Measurements from ENCODE around the gene CABP1.
"Not testable (repeated sequence)": the region's sequence is repeated elsewhere in the genome, so short reads cannot be mapped to it uniquely, and the experiment has no call there.

CABP1 gene

DNA sequence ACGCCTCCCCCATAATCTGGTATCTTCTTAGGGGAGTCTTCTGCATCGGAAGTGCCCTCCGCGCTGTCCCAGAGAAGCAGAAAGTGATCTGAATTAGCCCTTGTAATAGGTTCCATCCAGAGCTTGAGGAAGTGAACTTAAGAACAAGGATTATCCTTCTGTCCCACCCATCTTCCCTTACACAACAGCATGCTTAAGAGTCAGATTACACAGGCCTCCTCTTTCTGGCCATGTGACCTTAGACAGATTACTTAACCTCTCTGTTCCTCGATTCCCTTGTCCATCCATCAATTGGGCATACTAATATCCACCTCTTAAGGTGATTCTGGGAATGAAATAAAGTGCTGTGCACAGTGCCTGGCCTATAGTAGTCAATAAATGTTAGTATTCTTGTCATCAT, 11.4 kb downstream of the CABP1 start:
- no peak overlapping the region for H3K4me3 Mint-ChIP-seq
- peaks cover 16% of the 10 kb centered on the region for H3K27me3 Mint-ChIP-seq
- H3K27ac Mint-ChIP-seq, result no peak overlapping the region
- H3K9me3 Mint-ChIP-seq, result no peaks in the 10 kb centered on the region
- H3K4me1 Mint-ChIP-seq, result peaks cover 14% of the 10 kb centered on the region
- H3K36me3 Mint-ChIP-seq, result peaks cover 2% of the 10 kb centered on the region

DNA sequence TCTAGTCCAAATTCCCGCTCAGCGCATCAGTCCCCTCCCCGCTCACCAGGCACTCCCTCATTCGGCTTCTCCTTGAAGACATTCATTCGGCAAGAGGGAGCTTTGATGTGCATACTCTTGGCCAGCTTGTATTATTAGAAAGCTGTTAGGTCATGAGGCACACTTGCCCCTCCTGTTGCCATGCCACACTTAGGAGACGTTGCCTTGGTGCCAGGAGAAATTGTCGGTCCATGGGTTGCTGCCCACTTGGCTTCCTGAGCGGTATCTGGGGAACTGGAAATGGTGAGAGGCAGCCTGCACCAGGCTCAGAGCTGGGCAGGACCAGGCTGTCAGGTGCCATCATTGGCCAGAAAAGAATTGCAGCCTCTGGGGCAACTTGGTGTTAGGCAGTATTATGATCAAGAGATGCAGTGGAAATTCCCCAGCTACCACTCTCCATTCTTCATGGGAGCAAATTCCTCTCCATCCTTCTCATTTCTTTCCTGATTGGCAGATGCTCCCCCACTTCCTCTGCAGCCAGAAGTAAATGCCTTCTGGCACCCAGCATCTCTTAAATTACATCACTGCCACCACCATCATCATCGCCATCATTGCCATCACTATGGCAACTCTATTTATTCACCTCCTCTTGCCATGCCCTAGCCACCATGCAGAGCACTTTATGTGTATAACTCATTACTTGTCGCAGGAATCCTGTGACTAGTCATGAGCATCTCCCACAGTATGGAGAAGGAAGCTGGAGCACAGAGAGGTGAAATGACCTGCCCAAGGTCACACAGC, 12.4 kb downstream of the CABP1 start:
- H3K9me3 Mint-ChIP-seq, result no peaks in the 10 kb centered on the region
- peaks cover 13% of the 10 kb centered on the region for H3K27me3 Mint-ChIP-seq
- H3K4me1 Mint-ChIP-seq, result peaks cover 10% of the 10 kb centered on the region
- no peaks in the 10 kb centered on the region for H3K36me3 Mint-ChIP-seq
- H3K4me3 Mint-ChIP-seq, result no peak overlapping the region
- H3K27ac Mint-ChIP-seq, result no peak overlapping the region

DNA sequence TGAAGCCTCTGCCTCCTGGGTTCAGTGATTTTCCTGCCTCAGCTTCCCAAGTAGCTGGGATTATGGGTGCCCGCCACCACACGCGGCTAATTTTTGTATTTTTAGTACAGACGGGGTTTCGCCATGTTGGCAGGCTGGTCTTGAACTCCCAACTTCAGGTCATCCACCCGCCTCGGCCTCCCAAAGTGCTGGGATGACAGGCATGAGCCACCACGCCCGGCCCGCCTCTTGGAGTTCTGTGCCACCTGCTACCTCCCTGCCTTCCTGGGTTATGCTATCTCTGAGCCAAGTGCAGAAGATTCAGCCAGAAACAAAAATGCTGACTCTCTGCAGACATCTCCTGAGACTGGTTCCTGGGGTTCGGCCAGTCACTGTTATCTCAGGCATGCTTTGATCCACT, 13.2 kb downstream of the CABP1 start:
- H3K4me3 Mint-ChIP-seq, result no peak overlapping the region
- no peak overlapping the region for H3K27ac Mint-ChIP-seq
- H3K4me1 Mint-ChIP-seq, result peaks cover 10% of the 10 kb centered on the region
- H3K27me3 Mint-ChIP-seq, result peaks cover 11% of the 10 kb centered on the region
- H3K36me3 Mint-ChIP-seq, result no peaks in the 10 kb centered on the region
- no peaks in the 10 kb centered on the region for H3K9me3 Mint-ChIP-seq

- Mint-ChIP-seq H3K27ac (no peak overlapping the region), H3K4me3 (no peak overlapping the region), H3K9me3 (no peaks in the 10 kb centered on the region), H3K4me1 (no peaks in the 10 kb centered on the region), H3K27me3 (peaks cover 5% of the 10 kb centered on the region), H3K36me3 (no peaks in the 10 kb centered on the region)
Measured at GRCh38 chr12:120654656-120655055, 14.2 kb downstream of the CABP1 start.

DNA sequence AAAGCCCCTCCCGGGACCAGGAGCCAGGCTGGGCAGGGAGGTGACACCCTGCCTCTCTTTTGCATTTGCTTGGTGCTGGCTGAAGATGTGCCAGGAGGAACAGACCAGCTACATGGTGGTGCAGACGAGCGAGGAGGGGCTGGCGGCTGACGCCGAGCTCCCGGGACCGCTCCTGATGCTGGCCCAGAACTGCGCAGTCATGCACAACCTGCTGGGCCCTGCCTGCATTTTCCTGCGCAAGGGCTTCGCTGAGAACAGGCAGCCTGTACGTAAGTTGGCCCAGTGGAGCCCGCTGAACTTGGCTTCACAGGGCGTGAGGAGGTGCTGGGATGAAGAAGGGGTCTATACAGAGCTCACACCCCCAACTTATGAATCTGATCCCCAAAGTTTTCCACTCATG, 15.6 kb downstream of the CABP1 start:
- Mint-ChIP-seq H3K4me1 (no peaks in the 10 kb centered on the region), H3K27ac (no peak overlapping the region), H3K27me3 (peaks cover 2% of the 10 kb centered on the region), H3K4me3 (no peak overlapping the region), H3K36me3 (no peaks in the 10 kb centered on the region), H3K9me3 (no peaks in the 10 kb centered on the region)

- no peak overlapping the region for H3K4me3 Mint-ChIP-seq
- H3K27me3 Mint-ChIP-seq, result no peaks in the 10 kb centered on the region
- no peaks in the 10 kb centered on the region for H3K9me3 Mint-ChIP-seq
Measured at GRCh38 chr12:120658286-120659150, 18.1 kb downstream of the CABP1 start.

DNA sequence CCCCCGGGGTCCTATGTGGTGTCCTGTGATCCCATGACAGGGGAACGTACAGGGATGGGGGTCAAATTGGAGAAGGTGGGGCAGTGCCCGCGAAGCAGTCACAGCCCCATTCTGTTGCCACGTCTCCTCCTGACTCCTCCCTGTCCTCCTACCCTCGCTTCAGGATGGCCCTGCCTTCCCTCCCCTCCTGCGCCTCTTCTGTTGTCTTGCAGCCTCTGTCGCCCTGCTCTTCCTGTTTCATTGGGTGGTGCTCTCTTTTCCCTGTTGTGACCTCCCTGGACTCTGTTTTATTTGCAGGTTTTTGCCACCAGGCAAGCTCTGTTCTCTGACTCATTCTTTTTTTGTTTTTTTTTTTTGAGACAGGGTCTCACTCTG, 18.7 kb downstream of the CABP1 start:
- no peaks in the 10 kb centered on the region for H3K4me1 Mint-ChIP-seq
- no peaks in the 10 kb centered on the region for H3K27me3 Mint-ChIP-seq
- no peak overlapping the region for H3K4me3 Mint-ChIP-seq
- no peak overlapping the region for H3K27ac Mint-ChIP-seq
- no peaks in the 10 kb centered on the region for H3K9me3 Mint-ChIP-seq
- H3K36me3 Mint-ChIP-seq, result no peaks in the 10 kb centered on the region

More at GRCh38 chr12:120658286-120659150, 18.1 kb downstream of the CABP1 start:
- no peak overlapping the region for H3K27ac Mint-ChIP-seq
- H3K36me3 Mint-ChIP-seq, result no peaks in the 10 kb centered on the region
- no peaks in the 10 kb centered on the region for H3K4me1 Mint-ChIP-seq

GRCh38 chr12:120661432-120661831, 21.0 kb downstream of the CABP1 start:
- Mint-ChIP-seq H3K9me3 (no peaks in the 10 kb centered on the region), H3K36me3 (no peaks in the 10 kb centered on the region), H3K4me1 (no peaks in the 10 kb centered on the region), H3K27me3 (no peaks in the 10 kb centered on the region), H3K4me3 (no peak overlapping the region), H3K27ac (no peak overlapping the region)

DNA sequence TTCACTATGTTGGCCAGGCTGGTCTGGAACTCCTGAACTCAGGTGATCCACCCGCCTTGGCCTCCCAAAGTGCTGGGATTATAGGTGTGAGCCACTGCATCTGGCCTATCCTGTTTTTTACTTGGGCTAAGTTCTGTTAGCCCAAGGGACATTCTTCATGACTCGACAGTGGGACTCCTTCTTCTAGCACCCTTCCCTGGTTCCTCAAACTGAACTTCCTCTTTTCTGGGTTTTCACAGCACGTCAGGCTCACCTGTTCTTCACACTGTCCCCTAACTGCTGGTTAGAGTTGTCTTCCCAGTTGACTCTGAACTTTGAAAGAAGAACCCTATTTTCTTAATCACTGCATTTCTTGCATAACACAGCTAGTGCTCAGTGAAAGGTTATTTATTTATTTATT, 22.5 kb downstream of the CABP1 start:
- Mint-ChIP-seq H3K36me3 (no peaks in the 10 kb centered on the region), H3K27ac (no peak overlapping the region), H3K9me3 (no peaks in the 10 kb centered on the region), H3K4me3 (no peak overlapping the region), H3K4me1 (no peaks in the 10 kb centered on the region), H3K27me3 (no peaks in the 10 kb centered on the region)

DNA sequence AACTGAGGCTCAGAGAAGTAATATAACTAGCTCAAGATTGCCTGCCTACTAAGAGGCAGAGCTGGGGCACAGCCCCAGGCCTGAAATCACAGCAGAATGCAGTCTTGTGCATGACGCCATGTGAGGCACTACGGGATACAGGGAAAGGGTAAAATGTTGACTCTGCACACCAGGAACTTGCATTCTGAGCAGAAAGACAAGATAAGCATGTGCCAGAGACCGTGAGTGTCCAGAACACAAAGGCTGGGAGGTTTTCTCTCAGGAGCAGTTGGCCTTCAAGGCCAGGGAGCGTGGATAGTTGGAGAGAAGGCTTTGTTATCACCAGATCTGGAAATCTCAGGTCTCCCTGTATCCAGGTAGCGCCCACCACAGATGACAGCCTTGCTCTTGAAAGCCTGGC, 23.3 kb downstream of the CABP1 start:
- Mint-ChIP-seq H3K4me1 (no peaks in the 10 kb centered on the region), H3K27ac (no peak overlapping the region), H3K36me3 (no peaks in the 10 kb centered on the region), H3K9me3 (no peaks in the 10 kb centered on the region), H3K4me3 (no peak overlapping the region), H3K27me3 (no peaks in the 10 kb centered on the region)

DNA sequence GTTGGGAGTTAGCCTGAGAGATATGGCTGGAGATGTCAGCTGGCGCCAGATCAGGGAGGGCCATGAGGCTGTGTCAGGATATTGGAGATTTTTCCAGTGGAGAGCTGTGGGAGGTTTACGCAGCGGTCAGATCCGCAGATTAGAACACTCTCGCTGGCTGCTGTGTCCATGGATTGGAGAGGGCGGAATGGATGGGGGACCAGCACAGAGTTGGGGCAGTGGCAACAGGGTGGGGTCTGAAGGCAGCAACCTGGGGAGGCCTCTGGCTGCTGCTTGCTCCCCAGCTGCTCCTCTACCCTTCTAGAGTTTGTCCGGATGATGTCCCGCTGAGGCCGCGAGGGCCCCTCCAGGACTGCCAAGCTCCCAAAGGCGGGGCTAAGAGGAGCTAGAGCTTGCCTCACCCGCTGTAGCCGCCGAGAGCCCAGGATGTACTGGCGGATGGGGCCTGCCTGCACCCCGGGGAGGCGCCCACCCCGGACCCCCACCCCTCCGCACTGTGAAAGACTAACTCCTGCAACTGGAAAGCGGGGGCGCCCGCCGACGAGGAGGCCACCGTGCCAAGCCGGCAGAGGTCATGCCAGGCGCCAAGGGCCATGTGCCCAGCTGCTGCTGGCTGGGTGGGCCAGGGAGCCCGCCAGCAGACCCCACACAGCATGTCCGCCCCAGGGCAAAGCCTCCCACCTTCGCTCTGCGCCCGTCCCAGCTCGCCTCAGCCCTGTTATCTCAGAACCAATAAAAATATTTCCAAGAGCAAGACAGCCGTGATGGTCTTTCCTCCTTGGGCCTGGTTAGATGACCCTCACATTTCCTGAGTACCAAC, 26.4 kb downstream of the CABP1 start:
- H3K4me1 Mint-ChIP-seq, result no peaks in the 10 kb centered on the region
- H3K9me3 Mint-ChIP-seq, result no peaks in the 10 kb centered on the region
- no peak overlapping the region for H3K27ac Mint-ChIP-seq
- no peaks in the 10 kb centered on the region for H3K36me3 Mint-ChIP-seq
- H3K27me3 Mint-ChIP-seq, result no peaks in the 10 kb centered on the region
- no peak overlapping the region for H3K4me3 Mint-ChIP-seq

DNA sequence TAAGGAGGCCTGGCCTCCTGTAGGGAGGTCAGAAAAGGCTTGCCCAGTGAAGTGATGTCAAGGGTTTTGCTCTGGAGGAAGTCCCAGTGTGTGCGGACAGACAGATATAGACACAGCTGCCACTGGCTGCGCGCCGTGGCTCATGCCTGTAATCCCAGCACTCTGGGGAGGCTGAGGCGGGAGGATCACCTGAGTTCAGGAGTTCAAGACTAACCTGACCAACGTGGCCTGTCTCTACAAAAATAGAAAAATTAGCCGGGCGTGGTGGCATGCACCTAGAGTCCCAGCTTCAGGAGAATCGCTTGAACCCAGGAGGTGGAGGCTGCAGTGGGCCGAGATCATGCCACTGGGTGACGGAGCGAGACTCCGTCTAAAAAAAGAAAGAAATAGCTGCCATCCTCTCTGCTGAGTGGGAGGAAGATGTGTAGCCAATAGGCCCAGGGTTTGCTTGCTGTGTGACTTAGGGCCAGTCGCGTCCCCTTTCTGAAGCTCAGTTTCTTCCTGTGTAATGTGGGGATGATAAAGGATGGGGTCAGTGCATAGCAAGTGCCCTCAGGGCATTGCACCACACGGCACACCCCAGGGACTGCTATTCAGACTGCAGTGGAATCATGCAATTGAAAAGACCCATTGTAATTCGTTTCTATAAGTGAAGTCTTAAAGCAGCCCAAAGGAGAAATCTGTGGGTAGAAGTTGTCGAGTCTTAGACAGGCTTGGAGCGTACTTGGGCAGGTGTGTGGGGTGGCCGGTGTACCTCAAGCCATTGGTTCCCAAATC, 27.9 kb downstream of the CABP1 start:
- H3K4me1 Mint-ChIP-seq, result no peaks in the 10 kb centered on the region
- no peak overlapping the region for H3K27ac Mint-ChIP-seq
- H3K4me3 Mint-ChIP-seq, result no peak overlapping the region
- no peaks in the 10 kb centered on the region for H3K9me3 Mint-ChIP-seq
- H3K27me3 Mint-ChIP-seq, result no peaks in the 10 kb centered on the region
- H3K36me3 Mint-ChIP-seq, result no peaks in the 10 kb centered on the region

- Mint-ChIP-seq H3K27ac (no peak overlapping the region), H3K27me3 (no peaks in the 10 kb centered on the region), H3K4me1 (no peaks in the 10 kb centered on the region), H3K4me3 (no peak overlapping the region), H3K9me3 (no peaks in the 10 kb centered on the region), H3K36me3 (no peaks in the 10 kb centered on the region)
Measured at GRCh38 chr12:120668868-120669840, 28.7 kb downstream of the CABP1 start.

DNA sequence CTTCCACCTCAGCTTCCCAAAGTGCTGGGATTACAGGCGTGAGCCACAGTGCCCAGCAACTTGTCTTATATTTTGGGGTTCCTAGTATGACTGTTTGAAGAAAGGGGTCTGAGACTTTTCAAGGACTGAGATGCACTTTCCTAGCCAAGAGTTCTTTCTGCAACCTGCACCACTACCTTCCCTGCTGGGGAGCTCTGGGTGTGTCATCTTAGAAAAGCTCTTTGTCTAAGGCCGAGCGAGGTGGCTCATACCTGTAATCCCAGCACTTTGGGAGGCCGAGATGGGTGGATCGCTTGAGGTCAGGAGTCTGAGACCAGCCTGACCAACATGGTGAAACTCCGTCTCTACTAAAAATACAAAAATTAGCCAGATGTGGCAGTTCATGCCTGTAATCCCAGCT, 29.8 kb downstream of the CABP1 start:
- H3K36me3 Mint-ChIP-seq, result not testable (repeated sequence)

More for the DNA sequence above, 29.8 kb downstream of the CABP1 start:
- H3K9me3 Mint-ChIP-seq, H3K27me3 Mint-ChIP-seq, H3K27ac Mint-ChIP-seq, H3K4me1 Mint-ChIP-seq, H3K4me3 Mint-ChIP-seq: not testable (repeated sequence)
